HG02571 (cell line): ENCODE data around the gene CPNE2.
A peak's percentile ranks its signal among the peaks of the same experiment; 100 is the strongest.
"Not testable (repeated sequence)": the region's sequence is repeated elsewhere in the genome, so short reads cannot be mapped to it uniquely, and the experiment has no call there.

Source experiments
- ATAC-seq: cut with Tn5 transposase; IDR thresholded peaks from one replicate; pipeline ENCODE4 v1.9.1; 2021; ENCODE audit warnings: mild to moderate bottlenecking, moderate library complexity; ENCODE audit not compliant: unreplicated experiment

Gene CPNE2

DNA sequence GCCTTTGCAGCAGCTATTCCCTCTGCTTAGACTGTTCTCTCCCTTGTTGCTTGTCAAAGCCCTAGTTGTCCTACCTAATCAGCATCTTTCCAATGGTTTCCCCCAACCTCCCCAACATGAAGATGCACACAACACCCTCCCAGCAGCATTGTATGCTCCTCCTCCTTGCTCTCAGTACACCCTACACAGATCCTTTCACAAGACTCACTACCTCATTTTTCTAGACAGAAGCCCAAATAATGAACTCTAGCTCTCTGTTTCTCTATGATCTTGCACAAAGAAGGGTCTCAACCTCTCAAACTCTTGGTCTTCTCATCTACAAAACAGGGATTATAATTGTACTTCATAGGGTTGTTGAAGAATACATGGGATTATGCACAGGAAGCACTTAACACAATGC lies 74.1 kb downstream of the CPNE2 start:
- ATAC-seq: no peak

DNA sequence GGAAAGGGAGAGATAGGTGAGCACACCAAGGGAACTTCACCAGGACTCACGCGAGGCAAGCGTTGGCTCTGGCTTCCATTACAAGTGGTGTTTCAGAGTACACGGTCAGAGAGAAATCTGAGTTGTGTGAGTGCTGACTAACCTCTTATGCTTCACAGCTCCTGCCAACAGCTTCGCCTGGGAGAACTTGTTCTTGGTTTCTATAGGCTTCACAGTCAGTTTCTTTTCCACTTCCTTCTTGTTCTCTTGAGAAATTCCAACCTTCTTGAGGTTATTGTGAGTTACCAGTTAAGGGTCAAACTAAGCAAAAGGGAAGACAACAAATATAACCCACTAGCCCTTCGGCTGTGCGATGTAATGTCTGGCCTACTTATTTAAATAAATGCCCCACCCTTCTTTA lies 74.6 kb downstream of the CPNE2 start:
- ATAC-seq: no peak

DNA sequence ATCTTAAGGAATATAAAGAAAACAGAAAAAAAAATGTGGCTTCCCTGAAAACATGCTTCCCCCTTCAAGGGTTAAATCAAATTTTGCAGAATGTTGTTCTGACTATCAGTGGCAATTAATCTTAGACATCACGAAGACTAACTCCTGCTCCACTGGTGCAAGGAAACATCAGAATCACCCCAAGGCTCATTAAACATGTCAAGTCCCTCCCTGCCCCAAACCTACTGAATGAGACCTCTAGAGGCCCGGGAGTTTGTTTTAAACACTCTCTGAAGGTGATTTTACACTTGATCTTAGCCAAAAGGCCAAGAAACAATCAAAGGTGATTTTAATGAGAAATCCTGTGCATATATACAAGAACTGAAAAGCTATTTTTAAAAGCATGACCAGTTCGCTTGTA lies 75.2 kb downstream of the CPNE2 start:
- ATAC-seq: no peak

DNA sequence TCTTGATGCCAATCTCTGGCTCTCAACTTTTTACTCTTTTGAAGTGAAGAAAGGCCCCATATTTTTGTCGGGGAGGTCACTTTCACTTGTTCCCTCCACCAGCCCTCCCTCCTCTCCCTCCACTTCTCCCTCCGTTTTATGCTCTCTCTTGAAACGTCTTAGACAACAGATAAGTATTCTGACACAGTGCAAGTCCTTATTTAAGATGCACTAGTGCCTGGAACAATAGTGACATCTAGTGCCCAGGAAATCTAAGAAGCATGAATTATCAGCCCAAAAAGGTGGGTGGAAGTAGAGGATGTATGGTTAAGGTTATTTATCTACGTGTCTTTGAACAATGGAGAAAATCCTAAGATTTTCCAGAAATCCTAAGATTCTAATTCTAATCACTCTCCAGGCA lies 75.6 kb downstream of the CPNE2 start:
- no peak for ATAC-seq

DNA sequence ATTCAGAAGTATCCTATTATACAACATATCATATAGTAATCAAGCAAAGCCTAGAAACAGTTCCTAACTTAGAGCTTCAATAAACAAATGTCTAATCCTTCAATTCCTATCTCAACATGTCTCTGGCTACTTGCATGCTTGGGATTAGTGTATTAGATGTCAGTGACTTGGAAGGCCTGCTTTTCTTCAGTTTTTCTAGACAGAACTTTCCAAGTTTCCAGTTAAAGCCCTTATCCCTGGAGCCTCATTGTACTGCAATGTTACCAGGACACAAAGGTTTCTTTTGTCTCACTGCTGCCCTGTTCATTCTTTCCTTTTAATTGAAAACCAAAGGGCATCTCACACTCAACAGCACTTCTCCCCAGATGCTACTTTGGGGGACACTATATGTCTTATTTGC lies 76.9 kb downstream of the CPNE2 start:
- ATAC-seq: no peak

DNA sequence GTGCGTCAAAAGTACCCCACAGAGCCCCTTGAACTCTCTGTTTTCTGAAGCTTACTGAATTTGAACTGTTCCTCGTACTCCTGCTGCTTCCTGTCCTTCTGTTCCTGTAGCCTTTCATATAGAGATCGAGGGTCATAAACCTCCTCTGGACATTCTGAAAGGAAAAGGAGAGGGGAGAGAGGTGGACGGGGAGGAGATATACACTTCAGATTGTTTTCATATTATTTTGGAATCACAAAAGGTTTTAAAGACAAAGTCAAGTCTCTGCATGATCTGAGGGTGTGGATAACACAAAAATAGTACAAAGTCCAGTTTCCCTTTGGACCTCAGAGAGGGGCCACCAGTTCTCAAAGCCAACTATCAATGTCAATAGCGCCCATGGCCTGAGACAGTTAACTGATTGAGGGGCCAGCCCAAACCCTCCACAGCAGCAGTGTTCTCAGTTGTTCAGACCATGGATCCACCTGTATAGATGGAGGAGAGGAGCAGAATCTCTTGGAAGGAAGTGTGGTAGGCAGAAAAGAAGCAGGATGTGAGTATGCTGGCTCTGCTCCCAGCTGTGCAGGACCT lies 80.4 kb downstream of the CPNE2 start:
- ATAC-seq: no peak

DNA sequence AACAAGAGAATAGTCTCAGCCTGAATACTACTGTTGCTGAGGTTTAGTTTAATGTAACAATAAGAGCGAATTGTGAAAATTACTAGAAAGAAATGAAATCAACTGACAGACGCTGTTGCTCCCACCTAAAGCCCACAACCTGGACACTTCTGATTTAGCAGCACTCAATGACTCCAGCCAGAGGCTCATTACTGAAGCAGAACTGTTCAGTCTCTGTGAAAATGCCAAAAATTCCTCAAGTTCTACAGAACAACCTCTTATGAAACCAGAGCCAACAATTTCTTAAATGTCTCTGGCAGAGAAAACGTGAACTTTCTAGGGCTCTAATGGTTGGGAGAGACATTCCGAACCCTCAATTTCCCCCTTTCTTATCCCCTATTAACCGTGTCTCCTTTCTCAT lies 83.5 kb downstream of the CPNE2 start:
- ATAC-seq: no peak

DNA sequence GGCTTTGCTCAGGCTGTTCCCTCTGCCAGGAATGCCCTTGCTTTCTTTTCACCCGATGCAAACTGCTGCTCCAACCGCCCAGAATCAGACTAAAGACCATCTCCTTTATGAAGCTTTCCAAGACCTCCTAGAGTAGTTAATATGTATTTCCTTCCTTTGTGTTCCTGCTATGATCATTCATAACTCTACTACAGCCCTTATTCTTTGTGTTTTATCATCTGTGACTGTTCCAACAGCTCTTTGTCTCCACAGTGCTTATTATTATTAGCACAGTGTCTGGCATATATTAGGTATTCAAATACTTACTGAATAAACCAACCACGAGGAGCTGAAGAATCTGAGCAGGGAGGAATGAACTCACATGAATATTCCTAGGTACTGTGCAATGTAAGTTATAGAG lies 85.8 kb downstream of the CPNE2 start:
- no peak for ATAC-seq

DNA sequence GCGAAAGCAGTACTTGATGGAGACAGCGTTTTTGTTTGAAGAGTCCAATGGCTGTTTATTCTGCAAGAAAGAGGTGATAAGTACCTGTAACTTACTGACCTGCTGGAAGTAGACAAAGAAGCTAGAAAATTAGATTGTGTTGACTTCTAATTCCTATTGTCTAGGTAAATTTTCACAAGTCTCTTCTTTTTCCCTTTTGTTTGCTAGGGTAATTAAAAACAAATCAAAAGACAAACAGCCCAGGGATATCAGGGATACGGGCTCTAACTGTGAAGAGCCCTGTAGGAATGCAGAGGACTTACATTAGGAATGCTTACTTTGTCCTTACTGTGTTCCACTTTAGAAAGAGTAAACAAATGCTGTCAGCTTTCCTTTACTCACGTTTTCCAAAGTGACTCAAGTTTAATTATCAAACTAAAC lies 86.4 kb downstream of the CPNE2 start:
- ATAC-seq: no peak

DNA sequence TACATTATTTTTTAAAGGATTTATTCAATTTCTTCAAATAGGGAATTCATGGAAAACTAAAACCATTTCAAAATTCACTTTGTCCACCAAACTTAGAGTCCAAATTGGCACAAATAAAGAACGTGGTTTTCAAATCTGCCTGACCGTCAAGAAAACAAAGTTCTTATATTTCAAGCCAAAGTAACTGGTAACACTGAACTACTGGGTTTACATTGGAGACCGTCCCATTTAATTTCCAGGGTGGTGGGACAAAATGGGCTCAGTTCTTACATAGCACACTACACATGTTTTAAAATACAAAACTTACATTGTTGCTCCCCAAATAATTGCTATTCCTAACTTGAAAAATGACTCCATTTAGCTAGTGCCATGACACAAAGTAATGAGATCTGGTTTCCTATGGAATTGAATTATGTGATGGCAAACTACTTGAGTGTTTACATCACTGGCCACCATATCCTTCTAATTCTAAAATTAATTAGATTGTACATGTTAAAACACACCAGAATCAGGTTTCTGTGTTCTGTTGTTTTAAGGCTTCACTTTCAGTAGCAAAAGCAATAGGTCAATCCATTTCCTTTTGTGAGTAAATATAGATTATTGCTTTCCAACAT lies 86.9 kb downstream of the CPNE2 start:
- ATAC-seq: no peak

DNA sequence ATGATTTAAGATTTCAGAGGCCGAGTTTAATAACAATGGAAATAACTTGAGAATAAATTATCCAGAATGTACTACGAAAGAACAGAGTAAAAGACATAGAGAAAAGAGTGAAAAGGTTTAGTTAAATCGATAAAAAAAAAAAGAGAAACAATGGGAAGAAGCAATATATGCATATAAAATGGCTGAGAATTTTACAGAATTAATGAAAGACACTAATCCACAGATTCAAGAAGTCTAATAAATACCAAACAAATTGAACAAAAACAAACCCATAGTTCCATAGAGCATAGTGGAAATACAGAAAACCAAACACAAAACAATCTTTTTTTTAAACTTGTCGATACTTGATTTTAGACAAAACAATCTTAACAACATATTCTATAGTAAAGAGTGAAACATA lies 91.7 kb downstream of the CPNE2 start:
- ATAC-seq: no peak

DNA sequence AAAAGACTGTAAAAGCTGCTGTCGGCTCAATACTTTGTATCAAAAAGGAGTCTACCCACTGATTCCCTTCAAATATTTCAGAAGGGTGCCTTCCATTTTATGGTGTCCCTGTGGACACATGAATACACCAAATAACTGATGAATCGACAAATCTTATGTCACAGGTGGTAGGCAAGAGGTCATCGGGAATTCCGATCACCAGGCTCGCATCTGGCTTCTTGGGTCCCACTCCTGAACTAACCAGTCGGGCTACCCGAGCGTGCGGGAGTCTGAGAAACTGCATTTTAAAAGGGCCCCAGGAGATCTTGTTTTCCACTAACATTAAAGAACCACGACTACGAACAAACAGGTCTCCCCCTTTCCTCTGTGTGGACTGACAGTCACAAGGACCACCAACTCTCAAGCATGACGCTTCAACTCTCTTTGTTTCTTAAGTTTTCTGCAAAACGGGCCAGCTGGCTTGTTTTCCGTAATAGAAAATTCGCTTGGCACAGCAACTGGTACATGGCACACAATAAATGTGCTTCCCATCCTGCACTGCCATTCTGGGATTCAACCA lies 92.6 kb downstream of the CPNE2 start:
- no peak for ATAC-seq

DNA sequence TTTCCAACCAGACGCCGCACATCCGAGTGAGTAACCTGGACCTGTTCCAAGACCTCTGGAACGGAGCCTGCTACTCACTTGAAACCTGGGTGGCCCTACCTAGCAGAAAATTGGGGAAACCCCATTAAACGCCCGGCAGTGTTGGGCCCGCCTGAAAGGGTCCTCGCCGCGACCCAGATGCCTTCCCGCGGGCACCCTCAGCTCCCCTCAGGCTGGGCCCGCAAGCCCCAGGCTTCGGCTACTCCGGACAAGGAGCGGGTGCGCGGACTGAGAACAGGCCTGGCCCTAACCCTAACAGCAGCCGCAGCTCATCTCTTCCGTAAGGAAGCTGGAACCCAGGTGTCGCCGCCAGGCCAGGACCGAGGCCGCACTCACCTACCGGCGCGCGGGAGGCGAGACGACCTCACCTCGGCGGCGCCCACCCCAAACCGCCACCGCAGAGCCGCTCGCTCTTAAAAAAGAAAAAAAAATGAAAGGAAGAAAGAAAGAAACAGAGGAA lies 93.1 kb downstream of the CPNE2 start:
- peak; percentile 28 for ATAC-seq

DNA sequence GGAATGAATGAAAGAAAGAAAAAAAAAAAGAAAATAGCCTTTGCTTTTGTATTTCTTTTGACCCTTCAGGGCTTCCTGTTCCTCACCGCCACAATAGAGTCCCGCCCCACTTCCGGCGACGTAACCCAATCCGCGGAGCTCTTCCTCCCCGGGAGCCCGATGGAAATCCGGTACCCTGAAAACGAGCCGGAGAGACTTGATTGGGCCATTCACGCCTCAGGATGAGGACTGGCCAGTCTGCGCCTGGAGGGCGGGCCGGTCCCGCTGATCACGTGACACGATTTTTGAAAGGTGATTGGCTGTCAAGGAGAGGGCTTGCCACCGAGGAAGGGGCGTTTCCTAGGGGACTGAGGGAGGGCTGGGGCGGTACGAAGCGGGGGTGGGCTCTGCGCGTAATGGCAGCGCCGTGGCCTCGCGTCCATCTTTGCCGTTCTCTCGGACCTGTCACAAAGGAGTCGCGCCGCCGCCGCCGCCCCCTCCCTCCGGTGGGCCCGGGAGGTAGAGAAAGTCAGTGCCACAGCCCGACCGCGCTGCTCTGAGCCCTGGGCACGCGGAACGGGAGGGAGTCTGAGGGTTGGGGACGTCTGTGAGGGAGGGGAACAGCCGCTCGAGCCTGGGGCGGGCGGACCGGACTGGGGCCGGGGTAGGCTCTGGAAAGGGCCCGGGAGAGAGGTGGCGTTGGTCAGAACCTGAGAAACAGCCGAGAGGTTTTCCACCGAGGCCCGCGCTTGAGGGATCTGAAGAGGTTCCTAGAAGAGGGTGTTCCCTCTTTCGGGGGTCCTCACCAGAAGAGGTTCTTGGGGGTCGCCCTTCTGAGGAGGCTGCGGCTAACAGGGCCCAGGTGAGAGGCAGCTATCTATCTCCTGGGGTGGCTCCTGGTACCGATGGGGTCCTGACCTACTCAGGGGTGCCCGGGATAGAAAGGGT lies 93.8 kb downstream of the CPNE2 start, which contains the start of the genes PSME3IP1 and RSPRY1:
Gene PSME3IP1 (minus strand): TSS at position 95 of the 927 bp plus-strand sequence. CDS start 12,185 bp downstream, outside the sequence.
Gene RSPRY1 (plus strand): TSS at position 385 of the 927 bp plus-strand sequence. CDS start 18,330 bp downstream, outside the sequence.
- ATAC-seq: peak; percentile 84

DNA sequence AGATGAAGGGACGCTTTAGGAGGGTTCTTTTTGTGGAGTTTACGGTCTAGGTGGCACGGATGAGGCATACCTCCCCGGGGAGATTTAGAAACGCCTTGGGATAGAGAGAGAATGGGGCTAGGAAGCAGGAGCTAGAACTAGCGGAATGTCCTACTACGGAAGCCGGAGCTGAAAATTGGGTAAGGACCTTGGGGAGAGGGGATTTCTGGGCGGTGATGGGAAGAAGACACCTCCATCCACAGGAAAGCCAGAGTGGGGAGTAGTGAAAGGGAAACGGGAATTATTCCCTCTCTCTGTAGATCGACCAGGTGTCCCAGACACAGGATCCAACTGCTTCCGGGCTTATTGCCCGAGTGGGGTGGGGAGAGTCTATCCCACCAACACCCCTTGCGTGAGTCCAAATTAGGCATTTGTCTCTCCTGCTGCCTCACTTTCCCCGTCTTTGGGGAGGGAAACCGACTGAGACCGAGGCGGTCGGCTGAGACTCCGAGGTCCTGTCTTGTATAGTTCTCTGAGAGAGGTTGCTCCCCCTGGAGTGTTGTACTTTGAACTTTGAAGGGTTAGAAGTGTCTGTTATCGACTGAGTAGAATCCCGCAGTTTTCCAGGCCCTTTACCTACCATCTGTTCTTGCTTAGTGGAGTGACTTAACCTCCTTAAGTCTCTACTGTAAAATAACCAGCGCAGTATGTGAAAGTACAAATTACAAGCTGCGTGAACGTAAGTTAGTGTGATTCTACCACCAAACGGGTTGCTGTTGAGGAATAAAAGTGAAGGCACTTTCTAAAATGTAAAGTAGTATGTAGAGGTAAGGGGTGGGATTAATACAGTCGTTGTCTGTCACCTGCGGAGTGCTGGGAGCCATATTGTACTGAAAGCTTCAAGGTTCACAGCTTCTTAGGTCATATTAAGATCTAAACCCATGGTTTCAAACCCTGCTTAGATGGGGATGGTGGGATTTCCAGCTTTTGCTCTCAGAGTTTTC lies 94.8 kb downstream of the CPNE2 start:
- ATAC-seq: no peak

DNA sequence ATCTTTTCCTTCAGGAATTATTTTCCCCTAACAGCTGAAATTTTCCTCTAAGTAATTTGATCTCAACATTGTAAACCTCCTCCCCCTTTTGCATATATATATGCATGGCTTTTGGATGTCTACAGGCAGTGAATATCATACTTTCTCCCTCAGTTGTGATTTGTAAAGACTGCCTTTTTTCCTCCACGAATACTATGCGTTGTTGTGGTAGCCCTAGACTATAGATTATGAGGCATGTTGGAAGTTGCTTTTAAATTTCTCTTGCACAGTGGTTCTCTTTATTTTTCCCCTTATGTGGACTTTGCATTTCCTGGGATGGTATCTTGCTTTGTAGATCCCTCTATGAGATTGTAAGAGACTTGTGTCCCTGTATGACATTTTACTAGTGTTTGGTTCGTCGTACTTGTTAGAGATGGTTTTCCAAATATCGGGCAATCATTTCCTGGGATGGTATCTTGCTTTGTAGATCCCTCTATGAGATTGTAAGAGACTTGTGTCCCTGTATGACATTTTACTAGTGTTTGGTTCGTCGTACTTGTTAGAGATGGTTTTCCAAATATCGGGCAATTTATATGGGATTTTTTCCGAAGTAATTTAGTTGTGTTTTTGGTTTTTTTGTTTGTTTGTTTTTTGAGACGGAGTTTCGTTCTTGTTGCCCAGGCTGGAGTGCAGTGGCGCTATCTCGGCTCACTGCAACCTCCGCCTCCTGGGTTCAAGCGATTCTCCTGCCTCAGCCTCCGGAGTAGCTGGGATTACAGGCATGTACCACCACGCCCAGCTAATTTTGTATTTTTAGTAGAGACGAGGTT lies 95.7 kb downstream of the CPNE2 start:
- ATAC-seq: not testable (repeated sequence)

DNA sequence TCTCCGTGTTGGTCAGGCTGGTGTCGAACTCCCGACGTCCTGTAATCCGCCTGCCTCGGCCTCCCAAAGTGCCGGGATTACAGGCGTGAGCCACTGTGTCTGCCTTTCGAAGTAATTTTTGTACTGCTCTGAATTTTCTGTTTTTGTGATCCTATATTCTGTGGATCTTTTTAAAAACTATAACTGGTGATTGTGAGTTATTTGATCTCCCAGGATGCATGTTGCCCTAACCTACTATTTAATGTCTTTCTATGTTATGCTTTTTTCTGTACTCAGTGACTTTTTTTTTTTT lies 96.3 kb downstream of the CPNE2 start:
- no peak for ATAC-seq

DNA sequence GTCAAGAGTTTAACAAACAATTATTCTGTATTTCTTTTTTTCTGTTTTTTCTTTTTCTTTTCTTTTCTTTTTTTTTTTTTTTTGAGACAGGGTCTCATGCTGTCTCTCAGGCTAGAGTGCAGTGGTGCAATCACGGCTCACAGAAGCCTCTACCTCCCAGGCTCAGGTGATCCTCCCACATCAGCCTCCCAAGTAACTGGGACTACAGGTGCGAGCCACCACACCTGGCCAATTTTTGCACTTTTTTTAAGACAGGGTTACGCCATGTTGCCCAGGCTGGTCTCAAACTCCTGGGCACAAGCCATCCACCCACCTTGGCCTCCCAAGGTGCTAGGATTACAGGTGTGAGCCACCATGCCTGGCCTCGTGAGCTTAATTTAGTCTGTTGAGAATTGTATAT lies 97.1 kb downstream of the CPNE2 start:
- not testable (repeated sequence) for ATAC-seq

DNA sequence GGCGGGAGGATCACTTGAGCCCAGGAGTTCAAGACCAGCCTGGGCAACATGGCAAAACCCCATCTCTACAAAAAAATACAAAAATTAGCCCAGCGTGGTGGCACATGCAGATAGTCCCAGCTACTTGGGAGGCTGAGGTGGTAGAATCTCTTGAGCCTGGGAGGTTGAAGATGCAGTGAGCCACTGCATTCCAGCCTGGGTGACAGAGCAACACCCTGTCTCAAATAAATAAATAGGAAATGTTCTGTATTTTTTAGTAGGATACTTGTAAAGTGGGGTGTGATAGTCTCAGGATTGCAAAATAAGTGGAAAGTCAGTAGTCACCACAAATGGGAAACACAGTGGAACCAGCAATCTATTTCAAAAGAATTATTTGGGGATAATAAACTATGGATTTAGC lies 97.8 kb downstream of the CPNE2 start:
- ATAC-seq: no peak
